Iris pigment epithelial cell (primary cell): ENCODE data around the gene CFAP46.
"Not testable (repeated sequence)": the region's sequence is repeated elsewhere in the genome, so short reads cannot be mapped to it uniquely, and the experiment has no call there.

ENCODE experiments used
- DNase-seq: peaks from one replicate; pipeline ENCODE4 v3.0.0-alpha.2; 2011; ENCODE audit warnings: low read depth

Gene CFAP46

DNA sequence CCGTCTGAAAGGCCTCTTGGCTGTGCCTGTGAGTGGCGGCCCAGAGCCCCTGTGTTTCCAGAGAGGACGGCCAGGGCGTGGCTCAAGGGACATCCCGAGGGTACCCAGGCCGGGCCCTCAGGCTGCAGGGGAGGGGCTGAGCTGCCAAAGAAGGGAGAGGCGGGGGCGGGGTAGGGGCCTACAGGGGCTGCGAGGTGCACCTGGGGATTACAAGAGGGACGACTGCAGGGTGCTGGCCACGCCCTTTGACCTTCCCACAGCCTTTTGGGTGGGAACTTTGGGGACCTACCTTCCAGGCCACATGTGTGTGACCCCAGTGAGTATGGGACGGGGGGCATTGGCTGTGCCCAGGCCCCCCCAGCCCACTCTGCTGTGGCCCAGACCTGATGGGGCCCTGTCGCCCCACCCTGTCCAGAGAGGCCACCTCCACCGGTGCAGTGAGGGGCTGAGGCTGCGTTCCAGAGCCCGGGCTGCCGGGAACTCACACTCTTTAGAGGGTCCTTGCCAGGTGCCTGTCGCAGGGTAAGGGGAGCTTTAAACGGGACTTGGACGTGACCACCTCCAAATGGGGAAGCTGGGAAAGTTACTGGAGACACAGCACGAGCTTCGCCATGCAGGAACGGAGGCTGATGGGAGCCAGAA lies 137.5 kb downstream of the CFAP46 start:
- DNase-seq, result no peak

DNA sequence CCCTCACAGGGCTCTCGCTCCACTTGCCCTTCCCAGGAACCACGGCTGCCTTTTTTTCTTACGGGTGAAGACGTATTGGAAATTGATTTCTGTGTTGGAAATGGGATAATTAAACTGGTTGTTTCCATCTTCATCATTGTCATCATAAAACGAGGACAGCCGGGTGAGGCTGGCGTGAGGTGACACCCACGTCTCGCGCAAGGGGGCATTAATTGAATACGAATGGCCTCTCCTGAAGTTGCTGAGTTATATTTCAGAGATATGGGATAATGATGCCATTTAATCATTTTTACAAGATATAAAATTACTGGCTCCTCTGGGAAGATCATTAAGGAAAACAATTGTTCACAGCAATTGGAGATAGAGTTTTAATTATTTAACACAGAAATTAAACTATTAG lies 138.1 kb downstream of the CFAP46 start:
- no peak for DNase-seq

DNA sequence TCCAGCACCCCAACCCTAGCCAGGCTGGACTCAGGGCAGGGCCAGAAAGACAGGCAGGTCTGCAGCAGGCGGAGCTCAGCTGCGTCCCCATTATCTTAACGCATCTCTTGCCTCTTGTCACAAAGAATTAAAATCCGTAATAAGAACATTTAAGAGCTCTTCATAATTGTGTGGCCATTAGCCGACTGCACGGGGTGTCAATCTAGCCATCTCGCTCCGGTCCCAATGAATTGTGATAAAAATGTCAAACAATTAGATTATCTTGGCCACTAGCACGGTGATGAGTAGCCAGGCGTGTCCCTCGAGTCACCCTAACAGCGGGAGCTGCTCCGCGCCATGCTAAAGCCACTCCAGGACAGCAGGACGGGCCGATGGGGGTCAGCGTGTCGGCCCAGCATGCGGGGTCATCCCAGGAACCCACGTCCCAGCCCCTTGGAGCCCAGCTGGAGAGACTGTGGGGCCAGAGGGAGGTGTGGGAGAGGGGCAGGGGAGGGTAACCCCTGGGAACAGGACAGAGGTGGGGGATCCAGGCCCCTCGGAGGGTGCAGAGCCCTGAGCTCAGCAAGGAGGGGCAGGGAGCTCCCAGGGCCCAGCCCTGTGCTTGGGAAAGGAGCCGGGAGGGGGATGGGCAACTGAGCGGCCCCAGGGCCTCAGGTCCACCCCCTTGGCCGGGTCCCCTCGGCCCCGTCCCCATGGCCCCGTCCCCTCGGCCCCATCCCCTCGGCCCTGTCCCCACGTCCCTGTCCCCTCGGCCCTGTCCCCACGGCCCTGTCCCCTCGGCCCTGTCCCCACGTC lies 138.8 kb downstream of the CFAP46 start:
- no peak for DNase-seq

DNA sequence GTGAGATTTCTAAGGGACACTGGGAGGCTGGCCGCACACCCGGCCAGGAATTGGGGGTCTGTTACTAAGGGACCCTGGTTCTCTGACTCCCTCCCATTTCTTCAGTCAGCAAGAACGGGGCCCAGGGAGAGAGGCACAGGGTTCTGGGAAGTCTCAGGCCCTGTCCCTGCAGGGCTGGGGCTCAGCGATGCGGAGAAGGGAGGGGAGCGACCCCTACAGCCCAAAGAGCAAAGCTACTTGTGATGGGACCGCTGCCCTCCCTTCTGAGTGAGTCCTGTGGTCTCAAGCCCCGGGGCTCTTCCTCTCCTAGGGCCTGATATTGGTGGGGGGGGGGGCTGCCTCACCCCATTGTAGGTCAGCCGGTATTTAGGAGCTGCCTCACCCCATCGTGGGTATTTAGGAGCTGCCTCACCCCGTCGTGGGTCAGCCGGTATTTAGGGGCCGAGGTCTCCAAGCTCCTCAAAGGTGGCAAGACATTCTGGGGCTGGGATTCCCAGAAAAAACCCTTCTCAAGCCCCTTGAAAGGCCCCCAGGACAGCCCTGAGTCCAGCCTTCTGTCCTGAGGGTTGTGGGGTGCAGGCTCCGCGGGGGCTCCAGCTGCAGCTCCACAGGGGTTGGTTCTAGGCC lies 139.6 kb downstream of the CFAP46 start:
- no peak for DNase-seq

DNA sequence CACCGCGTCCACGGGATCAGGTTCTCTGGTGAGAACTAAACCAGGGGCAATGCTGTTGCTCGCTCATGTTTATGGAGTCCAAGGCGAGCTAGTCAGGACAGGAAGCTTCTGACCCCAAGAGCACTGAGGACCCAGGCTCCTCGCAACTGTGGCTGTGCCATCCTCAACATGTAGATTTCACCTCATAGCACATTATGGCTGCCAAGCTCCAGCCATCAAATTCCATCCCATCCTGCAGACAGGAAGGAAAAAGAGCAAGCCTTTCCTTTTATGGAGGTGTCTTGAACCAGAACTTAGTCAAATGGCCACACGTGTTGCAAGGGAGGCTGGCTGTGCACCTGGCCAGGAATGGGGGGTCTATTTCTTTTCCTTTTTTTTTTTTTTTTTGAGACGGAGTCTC lies 140.3 kb downstream of the CFAP46 start:
- no peak for DNase-seq

DNA sequence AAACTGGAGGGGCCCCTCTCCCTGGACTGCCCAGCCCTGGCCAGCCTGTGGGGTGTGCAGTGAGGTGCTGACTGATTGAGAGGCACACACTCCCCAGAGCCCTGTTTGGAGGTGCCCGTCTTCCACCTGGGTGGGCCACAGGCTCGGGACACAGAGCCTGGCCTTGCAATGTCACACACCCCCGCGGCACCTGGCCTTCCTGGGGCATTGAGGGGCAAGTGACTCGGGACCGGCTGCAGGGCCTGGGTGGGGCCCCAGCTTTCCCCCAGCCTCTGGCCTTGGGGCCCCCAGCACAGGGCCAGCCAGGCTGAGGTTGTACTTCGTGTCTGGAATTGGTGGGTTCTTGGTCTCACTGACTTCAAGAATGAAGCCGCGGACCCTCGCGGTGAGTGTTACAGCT lies 142.5 kb downstream of the CFAP46 start:
- no peak for DNase-seq

DNA sequence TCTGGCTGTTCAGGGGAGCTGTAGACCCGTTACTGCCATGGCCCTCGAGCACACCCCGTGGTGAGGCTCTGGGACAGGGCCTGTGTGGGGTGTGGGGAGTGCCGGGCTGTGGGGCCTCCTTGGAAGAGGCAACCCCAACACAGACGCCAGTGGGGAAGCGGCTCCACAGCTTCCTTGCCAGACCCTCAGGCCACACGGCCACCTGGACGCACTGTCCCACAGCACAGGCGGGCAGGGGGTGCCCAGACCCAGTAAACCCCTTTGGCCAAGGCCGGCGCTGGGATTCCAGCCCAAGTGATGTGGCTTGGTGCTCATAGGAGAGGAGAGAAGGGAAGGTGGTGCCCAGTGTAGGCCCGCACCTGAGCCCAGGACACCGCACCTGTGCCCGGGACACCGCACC lies 143.5 kb downstream of the CFAP46 start:
- DNase-seq, result no peak

DNA sequence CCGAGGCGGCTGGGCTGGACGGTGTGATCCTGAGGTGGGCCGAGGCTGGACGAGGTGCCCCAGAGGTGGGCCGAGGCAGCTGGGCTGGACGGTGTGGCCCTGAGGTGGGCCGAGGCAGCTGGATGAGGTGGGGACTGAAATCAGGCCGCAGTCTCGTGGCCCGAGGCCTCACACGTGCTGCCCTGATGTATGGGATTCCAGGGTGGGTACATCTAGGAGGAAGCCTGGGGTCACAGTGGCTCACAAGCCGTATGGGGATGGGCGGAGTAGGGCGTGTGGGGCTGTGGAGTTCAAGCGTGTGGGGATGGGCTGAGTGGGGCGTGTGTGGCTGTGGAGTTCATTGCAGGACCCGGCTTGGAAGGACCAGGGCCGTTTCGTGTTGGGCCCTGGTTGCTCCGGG lies 144.0 kb downstream of the CFAP46 start:
- no peak for DNase-seq

DNA sequence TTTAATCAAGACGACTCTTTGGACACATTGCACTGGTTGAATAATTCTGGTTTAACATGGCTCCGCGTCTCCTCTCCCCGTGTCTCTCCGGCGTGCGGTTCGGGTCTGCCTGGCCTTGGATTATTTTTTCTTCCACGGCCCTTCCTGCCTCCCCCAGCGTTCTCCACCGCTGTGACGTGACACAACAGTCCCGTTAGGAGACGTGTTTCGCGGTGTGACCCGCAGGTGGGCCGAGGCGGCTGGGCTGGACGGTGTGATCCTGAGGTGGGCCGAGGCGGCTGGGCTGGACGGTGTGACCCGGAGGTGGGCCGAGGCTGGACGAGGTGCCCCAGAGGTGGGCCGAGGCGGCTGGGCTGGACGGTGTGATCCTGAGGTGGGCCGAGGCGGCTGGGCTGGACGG lies 144.4 kb downstream of the CFAP46 start:
- DNase-seq, result not testable (repeated sequence)

DNA sequence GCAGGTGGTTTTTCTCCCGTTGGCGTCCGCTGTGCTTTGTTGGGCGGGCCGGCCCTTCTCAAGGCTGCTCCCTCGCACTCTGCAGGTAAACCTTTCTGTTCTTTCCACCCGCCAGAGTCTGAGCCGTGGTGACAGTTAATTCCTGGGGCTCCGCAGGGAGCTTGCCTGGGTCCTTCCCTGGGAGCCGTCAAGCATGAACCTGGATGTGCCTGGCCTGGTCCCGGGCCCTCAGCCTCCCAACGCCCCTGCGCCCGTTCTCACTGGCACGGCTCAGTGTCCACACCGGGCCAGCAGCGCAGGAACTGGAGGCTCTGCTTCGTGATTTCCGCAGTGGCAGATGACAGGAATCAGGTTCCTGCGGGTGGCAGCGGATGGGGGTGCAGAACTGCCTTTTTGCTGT lies 145.5 kb downstream of the CFAP46 start:
- no peak for DNase-seq

DNA sequence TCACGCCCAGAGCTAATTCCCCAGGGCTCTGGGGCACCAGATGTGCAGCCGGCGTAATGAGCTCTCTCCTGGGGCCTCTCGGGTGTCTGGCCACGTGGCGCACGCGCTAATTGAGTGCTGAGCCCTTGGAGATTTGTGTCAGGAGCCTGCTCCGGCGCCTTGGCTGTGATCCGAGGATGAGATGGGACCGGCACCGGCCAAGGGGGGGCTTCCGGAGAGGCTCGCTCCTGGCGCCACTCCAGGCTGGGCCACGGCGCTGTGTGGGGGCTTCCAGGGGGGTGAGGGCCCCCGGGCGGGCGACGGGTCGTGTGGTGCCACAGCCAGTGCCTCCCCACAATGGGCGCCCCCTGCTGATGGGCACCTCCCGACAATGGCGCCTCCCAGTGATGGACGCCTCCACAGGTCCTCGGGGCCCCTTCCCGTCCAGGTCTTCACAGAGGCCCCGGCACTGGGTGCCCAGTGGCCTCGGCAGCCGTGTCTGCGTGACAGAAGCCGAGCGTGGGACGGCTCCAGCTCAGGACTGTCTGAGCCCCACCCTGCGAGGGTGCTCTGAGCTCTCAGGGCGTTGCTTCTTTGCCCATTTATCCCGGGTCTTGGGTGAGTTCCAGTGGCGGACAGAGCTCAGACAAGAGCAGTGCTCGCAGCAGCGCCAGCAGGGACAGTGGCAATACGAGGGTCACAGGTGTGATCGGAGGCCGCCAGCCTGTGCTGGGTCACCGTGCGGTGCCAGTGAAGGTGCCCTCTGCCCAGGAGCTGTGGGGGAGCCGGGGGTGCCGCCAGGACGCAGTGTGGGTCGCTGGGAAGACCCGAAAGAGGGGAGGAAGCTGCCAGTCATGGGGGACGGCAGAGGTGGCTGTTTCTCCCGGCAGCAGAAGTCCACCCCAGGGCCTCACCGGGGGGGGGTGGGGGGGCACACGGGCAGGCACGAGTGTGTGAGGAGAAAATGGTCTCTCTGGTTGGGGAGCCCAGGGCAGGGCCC lies 148.2 kb downstream of the CFAP46 start:
- no peak for DNase-seq

DNA sequence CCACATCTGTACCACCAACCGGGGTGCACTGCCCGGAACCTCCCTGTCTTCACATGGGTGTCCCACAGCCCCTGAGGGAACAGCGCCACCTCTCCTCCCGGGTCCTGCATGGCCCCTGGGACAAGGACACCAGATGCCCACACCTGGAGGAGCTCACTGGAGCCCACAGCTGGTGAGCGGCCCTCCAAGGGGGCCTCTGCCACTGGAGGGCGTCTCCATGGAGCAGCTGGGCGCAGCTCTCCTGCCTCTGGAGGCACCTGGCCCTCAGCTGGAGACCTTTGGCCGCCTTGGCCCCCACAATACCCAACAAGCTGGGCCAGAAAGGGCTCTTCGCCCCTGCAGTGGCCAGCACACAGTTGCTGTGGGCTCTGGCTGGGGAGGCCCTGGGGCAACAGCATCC lies 149.2 kb downstream of the CFAP46 start:
- DNase-seq, result no peak

DNA sequence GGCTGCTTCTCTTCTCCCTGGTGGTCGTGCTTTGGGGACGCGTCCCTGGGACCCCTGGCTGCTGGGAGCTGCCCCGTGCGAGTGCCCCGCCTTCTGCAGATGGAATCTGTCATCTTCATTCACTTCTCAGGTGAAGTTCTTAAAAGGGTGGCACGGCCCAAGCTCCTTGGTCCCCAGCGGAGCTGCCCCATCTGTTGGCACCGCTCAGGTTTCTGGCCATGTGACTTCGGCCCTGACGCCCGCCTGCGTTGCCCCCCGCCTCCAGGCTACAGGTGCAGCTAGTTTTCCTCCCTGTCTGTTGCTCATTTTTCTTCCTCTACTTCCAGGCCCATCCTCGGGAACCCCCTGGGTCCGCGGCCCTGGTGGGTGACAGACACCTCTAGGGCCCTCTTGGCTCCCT lies 149.6 kb downstream of the CFAP46 start:
- DNase-seq, result no peak

DNA sequence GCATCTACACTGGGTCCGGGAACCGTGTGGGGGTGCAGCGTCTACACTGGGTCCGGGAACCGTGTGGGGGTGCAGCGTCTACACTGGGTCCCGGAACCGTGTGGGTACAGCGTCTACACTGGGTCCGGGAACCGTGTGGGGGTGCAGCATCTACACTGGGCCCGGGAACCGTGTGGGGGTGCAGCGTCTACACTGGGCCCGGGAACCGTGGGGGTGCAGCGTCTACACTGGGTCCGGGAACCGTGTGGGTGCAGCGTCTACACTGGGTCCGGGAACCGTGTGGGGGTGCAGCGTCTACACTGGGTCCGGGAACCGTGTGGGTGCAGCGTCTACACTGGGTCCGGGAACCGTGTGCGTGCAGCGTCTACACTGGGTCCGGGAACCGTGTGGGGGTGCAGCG lies 150.3 kb downstream of the CFAP46 start:
- not testable (repeated sequence) for DNase-seq

DNA sequence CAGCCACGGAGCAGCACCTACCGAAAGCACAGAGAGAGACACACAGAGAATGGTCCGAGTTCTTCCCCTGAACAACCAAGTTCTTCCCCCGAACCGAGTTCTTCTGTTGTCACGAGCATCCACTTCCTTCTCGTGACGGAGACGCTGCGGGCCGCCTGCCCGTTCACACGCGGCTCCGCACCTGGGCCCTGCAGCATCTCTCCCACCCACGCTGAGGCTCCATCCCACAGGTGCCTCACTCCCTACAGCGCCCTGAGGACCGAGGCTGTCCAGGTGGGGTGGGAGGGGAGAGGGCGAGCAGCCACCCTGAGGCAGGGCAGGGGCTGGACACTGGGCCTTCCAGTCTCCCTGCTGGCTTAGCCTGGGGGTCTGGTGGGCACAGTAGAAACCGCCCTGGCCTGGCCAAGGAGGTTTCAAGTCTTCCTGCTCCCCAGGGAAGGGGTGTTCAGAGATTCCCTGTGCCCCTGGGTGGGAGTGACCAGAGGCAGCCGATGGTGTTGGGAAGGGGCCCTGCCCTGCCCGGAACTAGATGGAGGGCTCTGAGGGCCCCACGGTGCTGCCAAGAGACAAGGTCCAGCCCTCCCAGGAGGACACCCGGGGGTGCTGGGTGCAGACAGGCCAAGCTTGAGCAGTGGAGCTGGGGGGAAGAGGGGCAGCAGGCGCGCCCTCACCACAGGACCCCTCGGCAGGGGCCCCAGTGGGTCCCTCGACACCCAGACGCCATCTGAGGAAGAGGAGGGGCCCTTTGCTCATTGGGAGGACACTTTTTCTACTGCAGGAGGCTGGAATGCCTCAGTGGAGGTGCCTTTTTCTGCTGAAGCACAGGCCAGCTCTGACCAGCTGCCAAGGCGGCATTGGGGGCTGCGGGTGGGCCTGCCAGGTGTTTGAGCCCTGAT lies 151.2 kb downstream of the CFAP46 start:
- DNase-seq, result no peak

DNA sequence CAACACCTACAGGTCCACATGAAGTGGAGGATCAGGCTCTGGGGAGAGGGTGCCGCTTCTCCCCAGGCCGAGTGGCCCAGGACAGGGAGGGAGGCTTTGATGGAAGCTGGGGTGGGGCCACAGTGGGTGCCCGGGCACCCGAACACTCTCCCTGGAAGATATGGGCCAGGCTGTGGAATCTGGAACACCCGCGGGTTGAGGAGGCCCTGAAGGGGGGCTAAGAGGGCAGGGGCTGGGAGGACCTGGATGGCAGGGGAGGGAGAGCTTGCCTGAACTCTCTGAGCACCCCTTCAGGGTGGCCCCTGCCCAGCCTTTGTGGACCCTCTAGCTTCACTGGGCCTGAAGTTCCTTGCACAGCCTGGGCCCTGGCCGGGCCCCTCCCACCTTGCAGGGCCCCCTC lies 151.9 kb downstream of the CFAP46 start:
- no peak for DNase-seq

DNA sequence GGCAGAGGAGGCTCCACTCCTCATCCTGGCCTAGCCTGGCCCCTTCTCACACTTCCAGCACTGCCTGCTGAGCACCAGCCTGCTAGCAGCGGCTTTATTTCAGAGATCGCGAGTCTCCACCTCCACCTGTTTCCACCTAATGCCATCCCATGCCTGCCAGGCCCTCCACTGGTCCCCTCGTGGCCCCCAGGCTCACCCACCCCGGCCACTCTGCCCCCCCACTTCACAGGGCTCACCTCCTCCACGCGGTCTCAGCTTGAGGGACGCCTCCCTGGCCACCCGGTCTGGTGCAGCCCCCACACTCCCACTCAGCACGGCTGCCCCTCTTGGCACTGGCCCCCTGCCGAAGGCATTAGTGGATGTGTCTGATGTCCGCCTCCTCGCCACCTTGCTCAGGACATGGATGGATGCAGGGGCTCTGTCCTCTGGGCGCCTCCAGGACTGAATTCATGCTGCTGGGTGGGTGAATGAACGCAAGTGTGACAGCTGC lies 152.7 kb downstream of the CFAP46 start:
- no peak for DNase-seq

DNA sequence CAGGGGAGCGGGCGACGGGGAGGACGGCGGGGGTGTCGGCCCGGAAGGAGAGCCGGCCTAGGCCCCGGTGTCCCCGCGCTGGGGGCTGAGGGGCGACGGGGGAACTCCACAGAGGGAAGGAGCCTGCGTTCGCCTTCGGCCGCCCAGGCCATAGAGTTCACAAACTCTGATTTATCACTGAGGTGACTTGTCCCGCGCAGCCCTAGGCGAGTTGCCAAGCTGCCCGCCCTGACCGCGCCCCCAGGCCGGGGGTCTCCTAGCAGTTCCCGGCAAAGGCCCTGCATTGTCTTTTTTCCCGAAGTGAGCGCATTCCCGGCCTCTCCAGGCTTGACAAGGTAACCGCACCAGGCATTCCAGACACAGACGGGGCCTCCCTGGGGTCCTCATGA lies 153.5 kb downstream of the CFAP46 start:
- DNase-seq, result no peak

DNA sequence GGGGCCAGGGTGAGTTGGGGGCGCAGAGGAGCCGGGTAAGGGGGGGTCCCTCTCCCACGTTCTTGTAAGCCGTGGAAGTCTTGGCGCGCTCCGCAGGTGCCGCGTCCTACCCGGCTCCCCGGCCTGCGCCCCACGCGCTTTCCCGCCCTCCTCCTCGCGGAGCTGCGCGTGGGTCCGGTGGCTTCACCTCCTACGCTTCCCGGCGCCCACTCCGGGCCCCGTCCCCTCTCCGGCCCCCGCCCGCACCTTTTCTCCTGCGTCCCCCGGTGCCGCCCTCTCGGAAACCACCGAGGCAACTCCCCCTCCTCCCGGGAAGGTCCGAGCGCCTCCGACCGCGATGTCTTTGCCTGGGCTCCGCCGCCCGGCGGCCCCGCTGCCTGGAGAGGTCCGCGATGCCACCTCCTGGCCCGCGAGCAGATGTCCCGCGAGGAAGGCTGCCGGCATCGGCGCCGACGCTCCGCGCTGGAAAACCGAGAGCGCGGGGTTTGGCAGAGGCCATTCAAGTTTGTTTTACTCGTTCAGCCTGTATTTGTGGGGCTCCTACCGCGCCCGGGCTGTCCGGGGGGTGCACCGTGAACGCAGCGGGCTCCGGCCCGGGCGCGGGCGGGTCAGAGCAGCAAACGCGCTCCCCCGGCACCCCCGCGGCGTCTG lies 154.1 kb downstream of the CFAP46 start:
- DNase-seq, result peak; percentile 10

DNA sequence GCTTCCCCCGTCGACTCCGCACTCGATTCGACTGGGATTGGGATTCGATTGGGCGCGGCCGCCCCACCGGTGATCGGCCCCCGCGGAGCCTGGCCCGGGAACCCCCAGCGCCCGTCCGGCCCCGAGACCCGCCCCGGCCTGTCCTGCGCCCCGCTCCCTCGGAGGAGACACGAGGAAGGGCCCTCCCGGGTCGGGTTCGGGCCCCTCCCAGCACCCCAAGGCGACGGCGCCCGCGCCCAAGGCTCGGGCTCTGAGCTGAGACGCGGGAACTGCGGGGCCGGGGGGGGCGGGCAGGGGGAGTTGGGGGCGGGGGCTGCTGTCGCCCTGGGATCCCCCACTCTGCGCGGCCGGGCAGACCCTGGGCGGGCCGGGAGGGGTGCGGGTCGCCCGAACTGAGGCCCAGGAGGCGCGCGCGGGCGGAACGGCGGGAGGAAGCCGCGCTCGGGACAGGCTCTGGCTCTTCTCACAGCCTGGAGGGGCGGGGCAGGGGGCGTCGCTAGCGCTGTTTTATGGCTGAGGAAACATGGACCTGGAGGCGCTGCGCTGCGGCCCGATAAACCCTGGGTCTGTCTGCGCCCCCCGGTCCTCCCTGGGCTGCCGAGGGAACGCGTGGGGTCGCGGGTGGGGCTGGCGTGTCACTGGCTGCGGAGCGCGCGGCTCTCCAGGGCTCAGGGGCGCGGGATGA lies 154.7 kb downstream of the CFAP46 start:
- no peak for DNase-seq
